ENCODE results near the gene FLT4. TPM values are rescaled to one million over a fixed set of nuclear protein-coding genes. Genes with fewer than 3 reads are reported as not detected.

The FLT4 gene
- total RNA-seq, 1 donor from 2014 or later = 0.56 TPM

DNA sequence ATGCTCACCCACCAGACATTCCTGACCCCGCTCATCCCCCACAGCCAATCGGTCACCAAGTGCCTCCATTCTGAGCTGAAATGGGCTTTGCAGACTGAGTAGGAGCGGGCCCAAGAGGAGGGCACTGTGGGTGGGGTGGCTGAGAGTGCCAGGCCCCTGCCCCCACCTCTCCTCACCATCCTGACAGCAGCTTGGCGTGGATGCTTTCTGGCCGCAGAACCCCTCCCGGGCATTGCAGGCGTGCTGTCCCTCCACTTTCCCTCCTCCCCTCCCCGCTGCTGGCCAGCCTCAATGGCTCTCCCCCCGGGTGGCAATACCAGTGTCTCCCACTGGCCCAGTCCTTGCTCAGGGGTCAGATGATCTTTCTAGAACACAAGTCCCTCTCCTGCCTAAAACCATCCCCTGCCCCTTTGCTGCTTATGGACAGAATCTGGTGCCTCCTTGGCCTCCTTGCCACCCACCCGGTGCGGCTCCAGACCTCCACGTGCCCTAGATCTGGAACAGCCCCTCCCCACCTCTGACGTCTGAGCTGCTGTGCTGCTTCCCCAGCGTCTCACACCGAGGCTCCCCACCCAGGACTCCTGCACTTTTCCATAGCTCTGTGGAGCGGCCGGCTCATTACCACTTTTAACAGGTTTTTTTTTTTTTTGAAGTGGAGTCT, 6.1 kb downstream of the FLT4 start:
- intact Hi-C loops (cut with micrococcal nuclease) = no loop called here

- intact Hi-C loops (cut with micrococcal nuclease) = no loop called here
These were observed 6.6 kb downstream of the FLT4 start for GRCh38 chr5:180642779-180643178.

DNA sequence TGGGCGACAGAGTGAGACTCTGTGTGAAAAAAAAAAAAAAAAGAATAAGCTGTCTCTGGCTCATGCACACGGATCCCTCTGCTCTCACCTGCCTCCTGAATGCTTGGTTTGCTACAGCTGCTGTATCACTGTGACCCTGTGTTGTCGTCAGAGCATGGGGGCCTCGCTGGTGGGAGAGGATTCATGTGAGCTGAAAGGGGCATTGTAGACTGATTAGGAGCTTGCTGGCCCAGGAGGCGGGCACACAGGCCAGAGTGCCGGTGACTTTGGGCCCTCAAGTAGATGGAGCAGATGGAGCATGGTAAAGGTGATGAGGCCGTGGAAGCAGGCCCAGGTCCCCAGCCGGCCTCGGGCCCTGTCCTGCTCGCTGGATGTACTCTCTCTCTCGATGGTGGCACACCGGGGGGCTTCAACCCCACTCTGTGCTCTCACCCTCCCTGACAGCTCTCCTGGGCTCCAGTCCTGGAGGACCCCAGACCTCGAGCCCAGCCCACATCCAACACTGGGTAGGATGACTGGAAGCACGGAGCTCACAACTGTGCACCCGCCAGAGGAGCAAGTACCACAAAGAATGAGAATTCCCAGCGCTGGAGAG, 7.1 kb downstream of the FLT4 start:
- intact Hi-C loops (cut with micrococcal nuclease) = no loop called here

GRCh38 chr5:180641566-180641900, 7.9 kb downstream of the FLT4 start:
- intact Hi-C loops (cut with micrococcal nuclease) = no loop called here

GRCh38 chr5:180640861-180641565, 8.4 kb downstream of the FLT4 start:
- intact Hi-C loops (cut with micrococcal nuclease) = no loop called here

- intact Hi-C loops (cut with micrococcal nuclease) = no loop called here
These were observed 8.9 kb downstream of the FLT4 start for GRCh38 chr5:180640611-180640860.

GRCh38 chr5:180639741-180640610, 9.4 kb downstream of the FLT4 start:
- intact Hi-C loops (cut with micrococcal nuclease) = no loop called here

DNA sequence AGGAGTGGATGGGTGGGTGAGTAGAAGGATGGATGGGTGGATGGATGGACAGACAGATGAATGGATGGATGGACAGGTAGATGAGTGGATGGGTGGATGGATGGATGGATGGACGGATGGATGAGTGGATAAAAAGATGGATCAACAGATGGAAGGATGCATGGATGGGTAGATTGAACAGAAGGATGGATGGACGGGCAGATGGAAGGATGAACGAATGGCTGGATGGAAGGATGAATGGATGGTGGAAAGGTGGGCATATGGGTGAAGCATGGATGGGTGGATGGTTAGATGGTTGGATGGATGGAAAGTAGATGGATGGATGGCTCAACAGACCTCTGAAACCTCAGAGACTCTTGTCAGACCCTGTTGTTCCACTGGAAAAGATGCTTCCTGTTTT, 10.1 kb downstream of the FLT4 start:
- intact Hi-C loops (cut with micrococcal nuclease) = no loop called here

DNA sequence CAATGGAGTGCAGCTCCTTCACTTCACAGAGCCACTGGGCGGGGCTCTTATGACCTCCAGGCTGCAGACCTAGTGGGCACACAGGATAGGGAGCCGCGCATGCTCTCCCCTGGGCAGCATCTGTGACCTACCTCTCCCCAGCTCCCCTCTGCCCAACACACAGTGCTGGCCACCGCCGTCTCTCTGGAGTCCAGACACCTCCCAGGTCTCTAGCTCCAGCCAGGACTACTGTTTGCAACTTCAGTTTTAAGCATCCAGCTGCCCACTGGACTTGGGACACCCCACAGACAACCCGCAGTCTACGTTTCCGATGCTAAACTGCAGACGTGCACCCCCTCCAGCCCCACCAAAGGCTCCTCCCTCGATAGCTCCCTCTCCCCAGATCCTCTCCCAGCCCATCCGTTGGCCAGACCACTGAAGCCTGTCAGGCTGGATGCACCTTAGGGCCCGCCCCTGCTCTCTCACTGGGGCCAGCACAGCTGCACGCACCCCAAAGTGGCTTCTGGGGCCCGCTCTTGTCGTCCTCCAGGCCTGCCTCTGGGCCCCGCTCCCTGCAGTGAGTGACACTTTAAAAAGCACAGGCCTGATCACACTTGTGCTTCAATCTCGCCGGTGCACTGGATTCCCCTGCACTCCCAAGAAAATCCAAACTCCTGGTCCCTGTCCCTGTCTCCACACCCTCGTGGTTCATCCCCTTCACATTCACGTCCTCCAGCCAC, 11.3 kb downstream of the FLT4 start:
- intact Hi-C loops (cut with micrococcal nuclease) = no loop called here

- intact Hi-C loops (cut with micrococcal nuclease) = no loop called here
These were observed 12.9 kb downstream of the FLT4 start for GRCh38 chr5:180636403-180637075.

DNA sequence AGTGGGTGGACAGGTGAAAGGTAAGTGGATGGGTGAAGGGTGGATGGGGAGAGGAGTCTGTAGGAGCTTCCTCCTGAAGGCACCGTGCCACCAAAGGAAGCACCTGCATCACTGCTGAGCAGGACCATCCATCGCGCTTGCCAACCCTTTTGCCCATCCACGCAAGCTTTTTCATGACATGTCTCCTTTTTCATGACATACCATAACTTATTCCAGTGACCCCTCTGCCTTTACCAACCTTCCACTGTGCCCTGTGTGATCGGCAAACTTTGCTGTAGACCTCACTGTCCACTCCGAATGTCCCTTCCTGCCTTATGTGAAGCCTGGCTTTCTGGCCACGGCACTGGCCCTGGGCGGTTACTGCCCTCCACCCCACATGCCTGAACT, 13.4 kb downstream of the FLT4 start:
- intact Hi-C loops (cut with micrococcal nuclease) = no loop called here

- intact Hi-C loops (cut with micrococcal nuclease) = no loop called here
These were observed 15.9 kb downstream of the FLT4 start for GRCh38 chr5:180633283-180634177.

- intact Hi-C loops (cut with micrococcal nuclease) = no loop called here
These were observed 16.6 kb downstream of the FLT4 start for GRCh38 chr5:180632768-180633167.

DNA sequence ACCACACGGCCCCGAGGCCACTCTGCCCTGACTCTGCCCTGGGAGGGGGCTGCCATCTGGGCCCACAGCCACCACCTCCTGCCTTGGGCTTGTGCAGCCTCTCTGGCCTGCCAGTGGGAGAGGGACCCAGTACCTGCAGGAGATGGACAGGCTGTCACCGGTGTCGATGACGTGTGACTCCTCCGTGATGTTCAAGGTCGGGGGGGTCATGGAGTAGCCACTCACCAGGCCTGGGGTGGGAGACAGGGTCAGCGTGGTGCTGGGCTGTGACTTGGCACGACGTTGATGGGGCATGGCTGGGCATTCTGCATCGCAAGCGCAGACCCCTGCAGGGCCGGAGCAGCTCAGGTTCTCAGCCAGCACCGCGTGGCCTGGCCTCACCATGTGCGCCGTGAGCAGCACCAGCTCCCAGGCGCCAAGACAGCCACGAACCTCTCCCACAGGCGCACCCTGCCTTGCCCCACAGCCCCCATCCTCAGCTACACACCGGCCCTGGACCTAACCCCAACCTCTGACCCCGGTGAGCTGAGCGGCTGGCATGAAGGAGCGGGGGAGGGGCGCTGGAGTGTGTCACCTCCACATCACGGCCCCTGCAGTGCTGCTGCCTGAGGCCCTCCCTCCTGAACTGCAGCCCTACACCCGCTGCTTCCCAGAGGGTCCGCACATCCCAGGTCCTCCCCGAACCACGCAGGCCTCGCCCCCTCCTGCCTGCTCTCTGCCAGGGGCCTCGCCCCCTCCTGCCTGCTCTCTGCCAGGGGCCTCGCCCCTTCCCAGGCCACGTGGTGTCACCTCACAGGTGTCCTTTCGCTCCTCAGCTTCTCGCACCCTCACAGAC, 17.6 kb downstream of the FLT4 start:
- intact Hi-C loops (cut with micrococcal nuclease) = no loop called here

DNA sequence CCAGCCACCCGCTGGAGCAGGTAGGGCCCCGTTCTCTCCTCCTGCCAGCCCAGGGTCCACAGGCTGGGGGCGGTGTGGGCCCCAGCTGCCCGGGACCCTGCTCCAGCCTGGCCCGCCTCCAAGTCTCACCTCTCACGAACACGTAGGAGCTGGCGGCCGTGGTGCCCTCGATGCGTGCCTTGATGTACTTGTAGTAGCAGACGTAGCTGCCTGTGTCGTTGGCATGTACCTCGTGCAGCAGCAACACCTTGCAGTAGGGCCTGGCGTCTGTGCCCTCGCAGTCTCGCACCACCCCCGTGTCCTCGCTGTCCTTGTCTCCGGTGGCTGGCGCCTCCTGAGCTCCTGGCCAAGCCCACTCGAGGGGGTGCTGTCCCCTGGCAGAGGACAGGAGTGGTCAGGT, 19.0 kb downstream of the FLT4 start:
- intact Hi-C loops (cut with micrococcal nuclease) = no loop called here

DNA sequence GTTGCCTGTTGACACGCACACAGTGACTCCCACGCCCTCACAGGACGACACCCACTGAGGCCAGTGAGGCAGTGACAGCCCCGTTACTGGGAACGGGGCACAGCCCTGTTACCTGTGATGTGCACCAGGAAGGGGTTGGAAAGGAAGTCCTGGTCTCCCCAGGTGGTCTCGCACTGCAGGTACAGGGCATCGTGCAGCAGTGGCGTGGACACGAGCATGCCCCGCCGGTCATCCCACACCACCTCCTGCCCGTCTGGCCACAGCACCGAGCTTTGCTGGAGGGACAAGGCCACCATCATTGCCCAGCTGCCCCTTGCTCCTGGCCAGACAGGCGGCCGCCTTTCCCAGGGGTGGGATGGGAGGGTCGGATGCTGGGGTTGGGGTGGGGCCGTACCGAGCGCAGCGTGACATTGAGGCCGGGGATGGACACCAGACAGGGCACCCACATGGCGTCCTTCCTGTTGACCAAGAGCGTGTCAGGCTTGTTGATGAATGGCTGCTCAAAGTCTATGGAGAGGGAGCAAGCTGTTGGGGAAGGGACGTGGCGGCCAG, 19.5 kb downstream of the FLT4 start:
- intact Hi-C loops (cut with micrococcal nuclease) = no loop called here

DNA sequence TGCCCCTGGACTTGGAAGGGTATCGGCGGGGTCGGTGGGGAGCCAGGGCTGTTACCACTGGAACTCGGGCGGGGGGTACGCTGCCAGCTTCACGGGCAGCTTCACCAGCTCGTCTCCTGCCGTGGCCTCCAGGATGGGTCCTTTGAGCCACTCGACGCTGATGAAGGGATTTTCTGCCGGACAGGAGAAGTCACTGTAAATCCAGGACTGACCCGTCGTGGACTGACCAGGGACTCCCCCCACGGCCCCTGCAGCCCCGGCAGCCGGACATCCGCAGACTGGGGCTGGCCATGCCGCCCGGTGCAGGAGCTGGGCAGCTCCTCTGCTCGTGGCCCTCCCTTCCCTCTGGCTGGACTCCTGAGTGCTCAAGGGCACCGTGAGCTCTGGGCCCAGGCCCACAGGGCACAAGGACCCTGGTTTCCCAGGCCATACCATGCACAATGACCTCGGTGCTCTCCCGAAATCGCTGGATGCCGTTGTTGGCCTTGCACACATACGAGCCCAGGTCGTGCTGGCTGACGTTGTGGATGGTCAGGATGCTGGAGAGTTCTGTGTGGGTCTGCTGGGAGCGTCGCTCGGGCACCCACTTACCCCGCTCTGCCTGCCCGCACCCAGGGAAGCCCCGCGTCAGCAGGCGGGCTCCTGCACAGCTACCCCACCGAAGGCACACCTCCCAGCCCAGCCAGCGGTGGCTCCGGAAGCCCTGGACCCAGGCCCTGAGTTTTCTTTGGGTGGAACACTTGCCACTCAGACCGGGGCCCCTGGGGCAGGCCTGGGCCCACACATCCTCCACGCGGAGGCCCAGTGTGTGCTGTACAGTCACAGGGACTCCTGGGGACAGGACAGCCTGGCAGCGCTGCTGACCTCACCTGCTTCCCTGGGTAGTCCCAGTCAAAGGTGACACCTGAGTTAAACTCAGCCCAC, 20.3 kb downstream of the FLT4 start:
- intact Hi-C loops (cut with micrococcal nuclease) = no loop called here

DNA sequence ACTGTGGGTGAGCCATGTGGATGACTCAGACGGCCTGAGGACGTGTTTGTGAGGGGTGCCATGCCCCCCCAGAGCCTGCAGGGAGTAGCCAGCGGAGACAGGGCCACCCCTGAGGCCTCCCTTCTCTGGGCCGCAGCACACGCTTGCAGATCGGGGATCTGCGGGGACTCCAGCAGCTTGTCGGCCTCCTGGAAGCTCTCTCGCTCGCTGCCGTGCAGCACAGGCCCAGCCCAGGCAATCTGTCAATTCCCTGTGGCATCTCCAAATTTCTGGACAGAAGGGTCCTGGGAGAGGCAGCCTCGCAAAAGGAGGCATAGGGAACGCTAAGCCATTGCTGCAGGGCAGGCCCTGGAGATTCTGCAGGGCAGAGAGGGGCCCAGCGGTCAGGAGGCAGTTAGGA, 21.2 kb downstream of the FLT4 start:
- intact Hi-C loops (cut with micrococcal nuclease) = no loop called here

Data from T-helper 1 cell treated with Interleukin-12 subunit alpha and Interleukin-12 subunit beta and Interleukin-4 antibody, amounts not matched to agents 30 ng/mL and 1 ng/mL, for 36 hours (primary cell).